Measurements from ENCODE around the gene UGT8. TPM values are rescaled to one million over a fixed set of nuclear protein-coding genes. Genes with fewer than 3 reads are reported as not detected.
A peak's percentile ranks its signal among the peaks of the same experiment; 100 is the strongest.

Gene UGT8
- total and polyA plus RNA-seq, 2 of the 8 experiments (the other 6 are each of a cell fraction or from before 2014, with no cell fraction given) = 16.9 to 26.9 TPM

DNA sequence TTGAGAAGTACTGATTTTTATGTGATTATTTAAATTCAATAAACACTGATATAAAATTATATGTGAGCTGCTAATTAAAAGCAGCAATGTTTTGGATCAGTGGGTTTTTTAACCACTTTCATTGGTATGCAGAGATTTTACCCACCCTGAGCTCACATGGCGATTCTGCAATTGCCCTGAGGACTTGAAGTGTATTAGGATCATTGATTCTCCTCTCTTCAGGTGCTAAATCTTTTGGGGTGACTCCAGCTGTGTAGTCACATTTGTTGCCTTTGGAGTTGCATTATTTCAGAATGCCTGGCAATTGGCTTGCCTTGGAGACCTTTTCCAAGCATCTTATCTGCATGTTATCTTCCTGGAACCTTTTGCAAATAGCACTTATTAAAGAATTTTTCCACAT, 51.3 kb downstream of the UGT8 start:
- ChIA-PET CTCF (ENCODE audit: partially characterized antibody) (interaction anchor here (0.7 to 2.1 kb wide), 4 partner anchors 9 to 288 kb away, joined by 3 to 7 read pairs (median 5); no protein-coding TSS in a partner anchor), POLR2A (ENCODE audit: partially characterized antibody) (interaction anchor here (1.4 kb wide), 1 partner anchor 11 kb away, joined by 5 read pairs; no protein-coding TSS in a partner anchor)
- no peak overlapping the region for H2BK12ac ChIP-seq (ENCODE audit: low read depth, low read length)
- no peaks in the 10 kb centered on the region for H3K23me2 ChIP-seq (ENCODE audit: low read depth, low read length)
- no peaks in the 10 kb centered on the region for H3K36me3 ChIP-seq (ENCODE audit: control insufficient read depth in 2 of 4, insufficient read depth in 4 of 4, low read length in 3 of 4)
- H2BK20ac ChIP-seq (ENCODE audit: low read length) = no peak overlapping the region
- no peak overlapping the region for H4K8ac ChIP-seq (ENCODE audit: extremely low read depth, insufficient read depth, low read length)
- H3K79me1 ChIP-seq (ENCODE audit: low read depth, low read length) = no peaks in the 10 kb centered on the region
- H4K5ac ChIP-seq (ENCODE audit: insufficient read length, low read depth, low read length) = no peak overlapping the region
- no peak overlapping the region for H2BK15ac ChIP-seq (ENCODE audit: low read length)
- no peak for DNase-seq (ENCODE audit: low read depth in 1 of 2, low spot score in 2 of 2)
- no peak overlapping the region for H3K14ac ChIP-seq (ENCODE audit: insufficient read length)
- no peak overlapping the region for H2AFZ ChIP-seq (ENCODE audit: low read length)
- no peak overlapping the region for H3K4ac ChIP-seq (replicated peaks; ENCODE audit: insufficient read length, low read depth, low read length)
- H3K9ac ChIP-seq (replicated peaks in 1 of 4; ENCODE audit: extremely low read depth in 1 of 4, low read depth in 3 of 4, low read length in 3 of 4) = no peak overlapping the region
- no peak overlapping the region for H3K4me3 ChIP-seq (ENCODE audit: extremely low read depth in 1 of 4, insufficient read depth in 2 of 4, low read depth in 3 of 4, low read length in 4 of 4)
- peaks cover 0 to 23% of the 10 kb centered on the region in 2 experiments; a peak in 3 of 4 replicates for H3K79me2 ChIP-seq (ENCODE audit: control insufficient read depth in 1 of 2, insufficient read depth in 2 of 2, low read length in 2 of 2)
- no peak overlapping the region for H2AK5ac ChIP-seq (ENCODE audit: low read depth, low read length)
- no peak overlapping the region for H4K91ac ChIP-seq (replicated peaks; ENCODE audit: insufficient read length, low read length)
- H4K20me1 ChIP-seq (replicated peaks in 1 of 2; ENCODE audit: control insufficient read depth in 1 of 2, insufficient read depth in 2 of 2, low read length in 2 of 2) = no peaks in the 10 kb centered on the region
- no peak overlapping the region for H3K18ac ChIP-seq (ENCODE audit: extremely low read depth, low read length)
- H2BK120ac ChIP-seq (replicated peaks; ENCODE audit: low read depth, low read length) = no peak overlapping the region
- H3K9me3 ChIP-seq (ENCODE audit: insufficient read depth in 2 of 2, low read depth in 1 of 2, low read length in 1 of 2) = no peaks in the 10 kb centered on the region
- no peaks in the 10 kb centered on the region for H3K27me3 ChIP-seq (replicated peaks in 1 of 4; ENCODE audit: control insufficient read depth in 3 of 4, extremely low read depth in 1 of 4, insufficient read depth in 3 of 4, low read length in 3 of 4)
- H3K23ac ChIP-seq (ENCODE audit: insufficient read length) = no peak overlapping the region
- peak overlapping the region in 1 of 2 experiments; percentile 17; a peak in 1 of 4 replicates for H3K4me2 ChIP-seq (ENCODE audit: insufficient read depth in 1 of 2, low read depth in 2 of 2, low read length in 2 of 2)
- H3K27ac ChIP-seq (ENCODE audit: low read depth, low read length) = no peak overlapping the region
- peaks cover 0 to 7% (median 2%) of the 10 kb centered on the region in 4 experiments; a peak in 3 of 7 replicates for H3K4me1 ChIP-seq (replicated peaks in 1 of 4; ENCODE audit: control insufficient read depth in 3 of 4, insufficient read depth in 4 of 4, low read length in 3 of 4)
- H3K56ac ChIP-seq (replicated peaks; ENCODE audit: insufficient read length, low read depth, low read length) = no peak overlapping the region
- FAIRE-seq = peak; percentile 39
- WGBS, 2 experiments (ENCODE audit: extremely low coverage in 1 of 2, insufficient coverage in 1 of 2, insufficient read length in 1 of 2, insufficient replicate concordance in 2 of 2, low coverage in 1 of 2, low lambda C conversion rate in 2 of 2, missing lambda C conversion rate in 1 of 2) = 50% methylated on average over 1 of the region's 1 CpG; no CpG with 5 or more reads in 1 of the 2 experiments
- no peak overlapping the region for H2BK5ac ChIP-seq (ENCODE audit: low read depth, low read length)

Measured in H1 (cell line).